A549 (cell line): ENCODE data around the gene CTRL. TPM values are rescaled to one million over a fixed set of nuclear protein-coding genes. Genes with fewer than 3 reads are reported as not detected.

Experiments
- ATAC-seq, 2 experiments: fragments of 200-7000 bp in 1 of 2; fragments of >200 bp in 1 of 2; cut with Nextera tagmentation in 1 of 2; cut with Tn5 transposase in 1 of 2; 3 replicates each; pipeline versions ENCODE4 v1.8.0 to v1.9.1; 2018 to 2020; ENCODE audit warnings: mild to moderate bottlenecking in 1 of 2, moderate library complexity in 1 of 2
- CTCF ChIA-PET: fragments of 300-600 bp; sonication (Branson Sonifier 250); formaldehyde crosslinking; extraction: SDS; loops from one replicate; lab custom pipeline; 2021; ENCODE audit warnings: antibody characterized with exemption, inconsistent platforms; lab: Yijun Ruan, JAX
- POLR2A ChIA-PET: fragments of 350-600 bp; formaldehyde crosslinking; extraction: SDS; loops from one replicate; lab custom pipeline; 2021; ENCODE audit warnings: antibody characterized with exemption, inconsistent platforms; lab: Yijun Ruan, JAX
- DNase-seq, 2 experiments: peaks; one replicate each; pipeline versions ENCODE4 v3.0.0 to v3.0.0-alpha.2; 2011 to 2016; ENCODE audit warnings: low read depth in 1 of 2, low spot score in 1 of 2
- FAIRE-seq: peaks from 2 replicates; lab custom pipeline; 2011; peaks lifted over from hg19 to GRCh38; lab: Jason Lieb, UNC
- H3K27ac ChIP-seq, 2 experiments: fragments of >200 bp; sonication (Bioruptor Twin); formaldehyde crosslinking; 3 replicates each; pipeline ENCODE4 v1.5.1; 2016 to 2017
- H3K4me1 ChIP-seq: fragments of >200 bp; sonication (Bioruptor Twin); formaldehyde crosslinking; 3 replicates; pipeline ENCODE4 v1.6.1; 2016
- H3K4me2 ChIP-seq: fragments of >200 bp; sonication (Bioruptor Twin); formaldehyde crosslinking; 3 replicates; pipeline ENCODE4 v1.6.1; 2016
- H3K4me3 ChIP-seq: fragments of >200 bp; sonication (Bioruptor Twin); formaldehyde crosslinking; 3 replicates; pipeline ENCODE4 v1.5.1; 2016
- H3K9me3 ChIP-seq: fragments of >200 bp; sonication (Bioruptor Twin); formaldehyde crosslinking; 3 replicates; pipeline ENCODE4 v1.6.1; 2016
- CBX8 ChIP-seq: fragments of 200-600 bp; sonication (generic); IDR thresholded peaks from 2 replicates; pipeline ENCODE4 v1.6.1; 2016
- CHD2 ChIP-seq: fragments of 150-350 bp; IDR thresholded peaks from 2 replicates; pipeline ENCODE4 v1.6.1; 2014; ENCODE audit warnings: low read length; ENCODE audit not compliant: partially characterized antibody
- CHD4 ChIP-seq: fragments of 200-600 bp; sonication (generic); IDR thresholded peaks from 2 replicates; pipeline ENCODE4 v1.6.1; 2016; ENCODE audit warnings: antibody characterized with exemption, mild to moderate bottlenecking, borderline replicate concordance
- CTCF ChIP-seq: fragments of >200 bp; sonication (Bioruptor Twin); formaldehyde crosslinking; IDR thresholded peaks from 3 replicates; pipeline ENCODE4 v1.5.1; 2016
- EHMT2 ChIP-seq: fragments of 200-600 bp; sonication (generic); IDR thresholded peaks from 2 replicates; pipeline ENCODE4 v1.6.1; 2016; ENCODE audit warnings: antibody characterized with exemption, low read depth, mild to moderate bottlenecking, moderate library complexity
- ESRRA ChIP-seq: fragments of 150-350 bp; IDR thresholded peaks from 2 replicates; pipeline ENCODE4 v1.6.1; 2014; ENCODE audit warnings: mild to moderate bottlenecking, low read length, borderline replicate concordance
- FOSL2 ChIP-seq, 2 experiments: fragments of 450-650 bp in 1 of 2; fragments of >200 bp in 1 of 2; sonication (Bioruptor Twin) in 1 of 2; formaldehyde crosslinking; IDR thresholded peaks; 2 replicates each; pipeline versions ENCODE4 v1.5.0 to v1.6.1; 2016 to 2020; ENCODE audit warnings: mild to moderate bottlenecking in 1 of 2, moderate library complexity in 1 of 2
- FOXS1 ChIP-seq: fragments of 250-450 bp; sonication (Bioruptor Pico); IDR thresholded peaks from 2 replicates; pipeline ENCODE4 v1.5.0; 2020; ENCODE audit warnings: mild to moderate bottlenecking, moderate library complexity
- HDAC2 ChIP-seq: fragments of 200-600 bp; sonication (generic); IDR thresholded peaks from 2 replicates; pipeline ENCODE4 v1.6.1; 2016
- HEYL ChIP-seq: fragments of 250-450 bp; sonication (Bioruptor Pico); IDR thresholded peaks from 2 replicates; pipeline ENCODE4 v1.8.0; 2021; ENCODE audit warnings: mild to moderate bottlenecking, moderate library complexity
- HOXB13 ChIP-seq: fragments of 250-450 bp; sonication (Bioruptor Pico); IDR thresholded peaks from 2 replicates; pipeline ENCODE4 v1.5.0; 2020; ENCODE audit warnings: low read depth, mild to moderate bottlenecking, moderate library complexity
- JUNB ChIP-seq: fragments of >200 bp; sonication (Bioruptor Twin); formaldehyde crosslinking; IDR thresholded peaks from 2 replicates; pipeline ENCODE4 v1.6.1; 2016
- KDM1A ChIP-seq: fragments of 200-600 bp; sonication (generic); IDR thresholded peaks from 2 replicates; pipeline ENCODE4 v1.6.1; 2016; ENCODE audit warnings: low read depth, mild to moderate bottlenecking
- MAZ ChIP-seq: fragments of 150-350 bp; IDR thresholded peaks from 2 replicates; pipeline ENCODE4 v1.6.1; 2014; ENCODE audit warnings: antibody characterized with exemption, low read depth, low read length, borderline replicate concordance
- MYC ChIP-seq: IDR thresholded peaks from 2 replicates; pipeline ENCODE4 v1.6.1; 2012; ENCODE audit warnings: mild to moderate bottlenecking, inconsistent platforms, low read length, improper control_type of control experiment, borderline replicate concordance
- NPAS2 ChIP-seq: fragments of 250-450 bp; sonication (Bioruptor Pico); IDR thresholded peaks from 2 replicates; pipeline ENCODE4 v1.8.0; 2022; ENCODE audit warnings: mild to moderate bottlenecking, moderate library complexity, borderline replicate concordance
- PBX3 ChIP-seq: IDR thresholded peaks from 2 replicates; pipeline ENCODE4 v1.6.1; 2012
- PHF8 ChIP-seq: fragments of 200-600 bp; sonication (generic); IDR thresholded peaks from 2 replicates; pipeline ENCODE4 v1.6.1; 2016; ENCODE audit warnings: low read depth, mild to moderate bottlenecking, antibody characterized with exemption, moderate library complexity, borderline replicate concordance
- POLR2A ChIP-seq: IDR thresholded peaks from 2 replicates; pipeline ENCODE4 v1.6.1; 2012; ENCODE audit warnings: mild to moderate bottlenecking, low read length
- POLR2AphosphoS2 ChIP-seq: conservative IDR thresholded peaks from 2 replicates; pipeline ENCODE4 v1.6.1; 2012; ENCODE audit warnings: low read length, improper control_type of control experiment, inconsistent platforms
- RAD21 ChIP-seq, 2 experiments: fragments of >200 bp in 1 of 2; sonication (Bioruptor Twin) in 1 of 2; formaldehyde crosslinking in 1 of 2; IDR thresholded peaks in 1 of 2; conservative IDR thresholded peaks in 1 of 2; 2 replicates in 1 of 2; 3 replicates in 1 of 2; pipeline ENCODE4 v1.6.1; 2012 to 2018; ENCODE audit warnings: inconsistent platforms in 1 of 2
- RFX5 ChIP-seq: fragments of 450-650 bp; IDR thresholded peaks from 2 replicates; pipeline ENCODE4 v1.7.1; 2014; ENCODE audit warnings: antibody characterized with exemption, mild to moderate bottlenecking, moderate library complexity
- RNF2 ChIP-seq: fragments of 200-600 bp; sonication (generic); IDR thresholded peaks from 2 replicates; pipeline ENCODE4 v1.6.1; 2016; ENCODE audit warnings: low read depth, mild to moderate bottlenecking, antibody characterized with exemption, moderate library complexity, borderline replicate concordance
- SREBF2 ChIP-seq: fragments of 450-650 bp; IDR thresholded peaks from 2 replicates; pipeline ENCODE4 v1.6.1; 2014; ENCODE audit warnings: mild to moderate bottlenecking, moderate library complexity
- TP53 ChIP-seq: fragments of 250-450 bp; sonication (Bioruptor Pico); IDR thresholded peaks from 2 replicates; pipeline ENCODE4 v1.5.0; 2021; ENCODE audit warnings: mild to moderate bottlenecking, moderate library complexity
- ZC3H11A ChIP-seq: fragments of 450-650 bp; IDR thresholded peaks from 2 replicates; pipeline ENCODE4 v1.6.1; 2014; ENCODE audit warnings: antibody characterized with exemption, mild to moderate bottlenecking
- ZFP36 ChIP-seq: fragments of 450-650 bp; IDR thresholded peaks from 2 replicates; pipeline ENCODE4 v1.6.1; 2014; ENCODE audit warnings: borderline replicate concordance; ENCODE audit not compliant: partially characterized antibody
- whole genome bisulfite sequencing: methylation state at CpG from one replicate; pipeline ENCODE4 v1.1.6; 2017; ENCODE audit errors: missing lambda C conversion rate; 5-methylcytosine and 5-hydroxymethylcytosine counted together
- polyA plus RNA-seq, 4 experiments: library from polyadenylated mRNA; depleted of rRNA in 3 of 4; stranded (reverse); fragments of >200 nt; fragmentation: RNase III in 1 of 4; extraction: RNeasy Plus Mini Kit Qiagen cat#74134 plus additional on column Dnase treatment in 1 of 4; gene quantifications; 2 replicates in 3 of 4; 3 replicates in 1 of 4; pipeline ENCODE4 v1.2.3, GENCODE V29; 2011 to 2017
- TF ChIP-seq, protein P1 (sequence below): fragments of 450-650 bp; IDR thresholded peaks from 2 replicates; pipeline ENCODE4 v1.6.1; 2014; ENCODE audit warnings: antibody characterized with exemption
- TF ChIP-seq, protein P2 (sequence below): IDR thresholded peaks from 2 replicates; pipeline ENCODE4 v1.6.1; 2012; ENCODE audit warnings: low read depth, borderline replicate concordance

CTRL gene
- polyA plus RNA-seq, 2 of the 4 experiments (the other 2 are of a cell fraction) = 0.92 to 3.6 TPM

- no peak for TF ChIP-seq CTCF
- no peak for TF ChIP-seq ESRRA
- no peak for TF ChIP-seq RAD21 (conservative IDR thresholded peaks at IDR 0.05 in 1 of 2, IDR thresholded peaks at IDR 0.05 in 1 of 2)
- TF ChIP-seq CHD4 = no peak
- TF ChIP-seq, protein P1, sequence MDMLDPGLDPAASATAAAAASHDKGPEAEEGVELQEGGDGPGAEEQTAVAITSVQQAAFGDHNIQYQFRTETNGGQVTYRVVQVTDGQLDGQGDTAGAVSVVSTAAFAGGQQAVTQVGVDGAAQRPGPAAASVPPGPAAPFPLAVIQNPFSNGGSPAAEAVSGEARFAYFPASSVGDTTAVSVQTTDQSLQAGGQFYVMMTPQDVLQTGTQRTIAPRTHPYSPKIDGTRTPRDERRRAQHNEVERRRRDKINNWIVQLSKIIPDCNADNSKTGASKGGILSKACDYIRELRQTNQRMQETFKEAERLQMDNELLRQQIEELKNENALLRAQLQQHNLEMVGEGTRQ = no peak
- TF ChIP-seq POLR2AphosphoS2 = no peak
- TF ChIP-seq HOXB13 = no peak
- TF ChIP-seq ZFP36 = no peak
- TF ChIP-seq ZC3H11A = no peak
- TF ChIP-seq KDM1A = no peak
- no peak for TF ChIP-seq JUNB
- no peak for TF ChIP-seq POLR2A
- no peak for TF ChIP-seq NPAS2 (CRISPR knock-in tag)
- TF ChIP-seq MYC = no peak
- no peak for TF ChIP-seq TP53 (CRISPR knock-in tag)
- TF ChIP-seq CHD2 = no peak
- TF ChIP-seq PBX3 = no peak
- TF ChIP-seq FOSL2 (IDR thresholded peaks at IDR 0.05) = no peak
- no peak for TF ChIP-seq FOSL2 (CRISPR knock-in tag; IDR thresholded peaks at IDR 0.05)
- H3K9me3 ChIP-seq = no peaks in the 10 kb centered on the region
- WGBS = 95% methylated on average over 10 of the region's 10 CpGs
- FAIRE-seq (no peak), DNase-seq (no peak), ATAC-seq (no peak)
- POLR2A ChIA-PET = no interaction called here
- H3K4me1 ChIP-seq = no peaks in the 10 kb centered on the region
- CTCF ChIA-PET = interaction anchor here (0.6 to 22.2 kb wide), 8 partner anchors 9 to 559 kb away, joined by 3 to 370 read pairs (median 7); partner anchors contain the start of genes EDC4 and NRN1L
- no peak overlapping the region for H3K4me2 ChIP-seq
- H3K4me3 ChIP-seq = no peak overlapping the region
- H3K27ac ChIP-seq = no peak overlapping the region
Measured at GRCh38 chr16:67924140-67924906, 7.3 kb downstream of the CTRL start.

DNA sequence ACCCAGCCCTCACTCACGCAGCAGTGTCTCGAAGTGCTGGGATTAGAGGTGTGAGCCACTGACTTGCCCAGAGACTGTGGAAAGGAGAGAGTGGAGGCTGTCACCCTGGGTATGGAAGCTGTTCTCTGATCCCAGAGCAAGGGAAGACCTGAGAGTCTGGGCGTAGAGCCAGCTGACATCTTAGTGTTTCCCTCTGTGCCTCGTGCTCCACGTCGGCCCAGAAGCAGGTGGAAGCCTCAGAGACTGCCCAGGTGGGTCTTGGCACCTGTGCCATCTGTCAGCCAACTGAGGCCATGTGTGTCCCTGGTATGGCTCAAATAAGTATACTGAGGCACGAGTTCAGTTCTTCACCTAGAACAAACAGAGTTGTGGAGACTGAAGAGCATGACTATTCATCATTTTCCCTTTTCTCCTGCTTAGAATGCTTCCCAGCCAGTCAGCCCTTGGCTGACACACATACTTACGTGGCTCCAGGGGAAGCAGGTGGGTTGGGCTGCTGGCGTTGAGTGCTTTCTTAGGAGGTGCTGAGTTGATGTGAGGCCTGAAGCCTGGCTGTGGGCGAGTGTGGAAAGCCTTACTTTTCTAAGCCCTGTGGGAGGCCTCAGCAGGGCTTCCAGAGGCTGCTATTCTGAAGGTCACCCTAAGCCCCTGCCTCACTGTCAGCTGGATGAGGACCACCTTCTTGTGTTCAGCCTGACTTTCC lies 8.1 kb downstream of the CTRL start:
- WGBS = 85% methylated on average over 10 of the region's 10 CpGs
- TF ChIP-seq FOXS1 (CRISPR knock-in tag) (no peak), PHF8 (no peak), EHMT2 (no peak), CBX8 (no peak), HDAC2 (no peak), CHD4 (no peak), RNF2 (no peak), RFX5 (no peak), HEYL (CRISPR knock-in tag) (no peak), MAZ (no peak), SREBF2 (no peak)
- TF ChIP-seq, protein P2, sequence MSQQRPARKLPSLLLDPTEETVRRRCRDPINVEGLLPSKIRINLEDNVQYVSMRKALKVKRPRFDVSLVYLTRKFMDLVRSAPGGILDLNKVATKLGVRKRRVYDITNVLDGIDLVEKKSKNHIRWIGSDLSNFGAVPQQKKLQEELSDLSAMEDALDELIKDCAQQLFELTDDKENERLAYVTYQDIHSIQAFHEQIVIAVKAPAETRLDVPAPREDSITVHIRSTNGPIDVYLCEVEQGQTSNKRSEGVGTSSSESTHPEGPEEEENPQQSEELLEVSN = no peak
- DNase-seq = no peak
- ATAC-seq = no peak
- CTCF ChIA-PET = interaction anchor here (0.6 to 22.2 kb wide), 5 partner anchors 10 to 430 kb away, joined by 3 to 370 read pairs (median 4); partner anchors contain the start of genes EDC4 and NRN1L
- POLR2A ChIA-PET = no interaction called here
- Histone ChIP-seq H3K9me3 (no peaks in the 10 kb centered on the region), H3K27ac (no peak overlapping the region), H3K4me3 (no peak overlapping the region), H3K4me2 (no peak overlapping the region), H3K4me1 (no peaks in the 10 kb centered on the region)
- no peak for FAIRE-seq
